ENCODE results near the gene IFT172. TPM values are rescaled to one million over a fixed set of nuclear protein-coding genes. Genes with fewer than 3 reads are reported as not detected.

The IFT172 gene
- total and polyA plus RNA-seq, 2 experiments from 2014 or later, result 8.6 to 9.9 TPM

DNA sequence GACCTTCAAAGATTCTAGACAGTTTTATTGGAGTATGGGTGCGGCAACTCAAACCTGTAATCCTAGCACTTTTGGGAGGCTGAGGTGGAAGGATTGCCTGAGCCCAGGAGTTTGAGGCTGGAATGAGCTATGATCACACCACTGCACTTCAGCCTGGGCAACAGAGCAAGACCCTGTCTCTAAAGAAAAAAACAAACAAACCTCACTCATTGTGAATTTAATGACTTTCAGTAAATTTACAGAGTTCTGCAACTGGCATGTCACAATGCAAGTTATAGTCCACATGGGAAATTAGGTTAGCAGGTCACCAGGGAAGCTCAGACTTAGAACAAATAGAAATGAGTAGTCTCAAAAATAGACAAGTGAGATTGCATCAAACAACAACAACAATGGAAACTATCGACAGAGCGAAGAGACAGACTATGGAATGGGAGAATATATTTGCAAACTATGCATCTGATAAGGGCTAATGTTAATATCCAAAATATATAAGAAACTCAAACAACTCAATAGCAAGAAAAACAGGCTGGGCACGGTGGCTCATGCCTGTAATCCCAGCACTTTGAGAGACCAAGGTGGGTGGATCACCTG is 67.8 kb downstream of the IFT172 start:
- Histone ChIP-seq H3K4me1 (ENCODE audit: insufficient read depth) (no peaks in the 10 kb centered on the region), H3K27ac (no peak overlapping the region), H3K9me2 (ENCODE audit: insufficient read depth) (no peaks in the 10 kb centered on the region), H3K4me2 (ENCODE audit: unreplicated experiment) (no peak overlapping the region), H3K9me3 (ENCODE audit: low read depth) (no peaks in the 10 kb centered on the region), H3K4me3 (no peak overlapping the region), H3K27me3 (replicated peaks; ENCODE audit: insufficient read depth) (no peaks in the 10 kb centered on the region), H3F3A (ENCODE audit: insufficient read depth) (no peaks in the 10 kb centered on the region), H2AFZ (no peak overlapping the region), H3K9ac (no peak overlapping the region), H4K20me1 (ENCODE audit: insufficient read depth) (no peaks in the 10 kb centered on the region), H3K36me3 (ENCODE audit: low read depth) (no peaks in the 10 kb centered on the region), H3K79me2 (ENCODE audit: insufficient read depth) (no peaks in the 10 kb centered on the region)
- WGBS, 2 experiments (ENCODE audit: low coverage in 1 of 2, low lambda C conversion rate in 2 of 2, missing lambda C conversion rate in 2 of 2), result 89 to 96% methylated on average over 4 of the region's 4 CpGs
- TF ChIP-seq EZH2phosphoT487 (IDR thresholded peaks at IDR 0.05; ENCODE audit: insufficient read depth, low read depth), result no peak
- no peak for TF ChIP-seq EZH2 (IDR thresholded peaks at IDR 0.05; ENCODE audit: insufficient read depth, poor library complexity, severe bottlenecking)
- DNase-seq, result no peak
- in situ Hi-C loops (cut with MboI), result no loop called here

DNA sequence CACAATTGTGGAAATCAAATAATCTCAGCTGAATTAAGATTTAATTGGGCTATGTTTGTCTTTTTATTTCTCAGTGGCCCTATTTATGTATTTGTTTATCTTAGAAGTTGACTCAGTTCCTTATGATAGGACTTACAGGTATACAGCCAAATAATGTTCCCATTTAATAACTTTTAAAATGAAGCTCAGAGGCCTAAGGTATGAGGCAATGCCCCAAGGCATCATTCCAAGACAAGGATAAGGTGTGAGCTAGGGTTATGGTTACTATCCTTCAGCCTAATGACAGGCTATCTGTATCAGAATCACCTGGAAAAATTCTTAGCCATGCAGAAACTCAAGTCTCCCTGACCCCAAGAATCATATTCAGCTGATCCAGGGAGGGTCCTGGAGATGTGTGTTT is 68.5 kb downstream of the IFT172 start:
- H3K9me3 ChIP-seq (ENCODE audit: low read depth), result no peaks in the 10 kb centered on the region
- TF ChIP-seq EZH2phosphoT487 (IDR thresholded peaks at IDR 0.05; ENCODE audit: insufficient read depth, low read depth), result no peak
- TF ChIP-seq EZH2 (IDR thresholded peaks at IDR 0.05; ENCODE audit: insufficient read depth, poor library complexity, severe bottlenecking), result no peak
- H4K20me1 ChIP-seq (ENCODE audit: insufficient read depth), result no peaks in the 10 kb centered on the region
- H3K27ac ChIP-seq, result no peak overlapping the region
- no peak overlapping the region for H3K4me2 ChIP-seq (ENCODE audit: unreplicated experiment)
- no peak overlapping the region for H2AFZ ChIP-seq
- H3K36me3 ChIP-seq (ENCODE audit: low read depth), result no peaks in the 10 kb centered on the region
- no peak for DNase-seq
- H3K4me1 ChIP-seq (ENCODE audit: insufficient read depth), result no peaks in the 10 kb centered on the region
- H3K4me3 ChIP-seq, result no peak overlapping the region
- H3K27me3 ChIP-seq (replicated peaks; ENCODE audit: insufficient read depth), result no peaks in the 10 kb centered on the region
- no peak overlapping the region for H3K9ac ChIP-seq
- H3K79me2 ChIP-seq (ENCODE audit: insufficient read depth), result no peaks in the 10 kb centered on the region
- in situ Hi-C loops (cut with MboI), result no loop called here
- no peaks in the 10 kb centered on the region for H3F3A ChIP-seq (ENCODE audit: insufficient read depth)
- H3K9me2 ChIP-seq (ENCODE audit: insufficient read depth), result no peaks in the 10 kb centered on the region

DNA sequence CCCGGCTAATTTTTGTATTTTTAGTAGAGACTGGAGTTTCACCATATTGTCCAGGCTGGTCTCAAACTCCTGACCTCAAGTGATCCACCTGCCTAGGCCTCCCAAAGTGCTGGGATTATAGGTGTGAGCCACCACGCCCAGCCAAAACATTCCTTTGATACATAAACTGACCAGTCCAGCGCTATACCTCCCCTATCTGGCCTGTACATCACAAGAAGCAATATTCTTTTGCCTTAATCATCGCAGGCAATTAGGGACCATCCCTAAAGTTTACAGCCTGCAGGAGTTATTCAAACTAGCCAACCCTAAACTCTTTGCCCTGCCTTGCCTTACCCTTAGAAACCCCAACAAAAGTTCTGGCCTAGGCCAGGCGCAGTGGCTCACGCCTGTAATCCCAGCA is 73.4 kb downstream of the IFT172 start:
- H3K9me3 ChIP-seq (ENCODE audit: low read depth), result no peaks in the 10 kb centered on the region
- H2AFZ ChIP-seq, result no peak overlapping the region
- no peaks in the 10 kb centered on the region for H3K27me3 ChIP-seq (replicated peaks; ENCODE audit: insufficient read depth)
- no peak overlapping the region for H3K4me2 ChIP-seq (ENCODE audit: unreplicated experiment)
- H3K9ac ChIP-seq, result no peak overlapping the region
- TF ChIP-seq EZH2phosphoT487 (IDR thresholded peaks at IDR 0.05; ENCODE audit: insufficient read depth, low read depth) (no peak), EZH2 (IDR thresholded peaks at IDR 0.05; ENCODE audit: insufficient read depth, poor library complexity, severe bottlenecking) (no peak)
- H3K79me2 ChIP-seq (ENCODE audit: insufficient read depth), result no peaks in the 10 kb centered on the region
- H3K36me3 ChIP-seq (ENCODE audit: low read depth), result no peaks in the 10 kb centered on the region
- no peak for DNase-seq
- no peak overlapping the region for H3K27ac ChIP-seq
- no peak overlapping the region for H3K4me3 ChIP-seq
- 92 to 95% methylated on average over 6 of the region's 6 CpGs for WGBS, 2 experiments (ENCODE audit: low coverage in 1 of 2, low lambda C conversion rate in 2 of 2, missing lambda C conversion rate in 2 of 2)
- in situ Hi-C loops (cut with MboI), result no loop called here
- no peaks in the 10 kb centered on the region for H3K9me2 ChIP-seq (ENCODE audit: insufficient read depth)
- no peaks in the 10 kb centered on the region for H3F3A ChIP-seq (ENCODE audit: insufficient read depth)
- H4K20me1 ChIP-seq (ENCODE audit: insufficient read depth), result no peaks in the 10 kb centered on the region
- H3K4me1 ChIP-seq (ENCODE audit: insufficient read depth), result no peaks in the 10 kb centered on the region

DNA sequence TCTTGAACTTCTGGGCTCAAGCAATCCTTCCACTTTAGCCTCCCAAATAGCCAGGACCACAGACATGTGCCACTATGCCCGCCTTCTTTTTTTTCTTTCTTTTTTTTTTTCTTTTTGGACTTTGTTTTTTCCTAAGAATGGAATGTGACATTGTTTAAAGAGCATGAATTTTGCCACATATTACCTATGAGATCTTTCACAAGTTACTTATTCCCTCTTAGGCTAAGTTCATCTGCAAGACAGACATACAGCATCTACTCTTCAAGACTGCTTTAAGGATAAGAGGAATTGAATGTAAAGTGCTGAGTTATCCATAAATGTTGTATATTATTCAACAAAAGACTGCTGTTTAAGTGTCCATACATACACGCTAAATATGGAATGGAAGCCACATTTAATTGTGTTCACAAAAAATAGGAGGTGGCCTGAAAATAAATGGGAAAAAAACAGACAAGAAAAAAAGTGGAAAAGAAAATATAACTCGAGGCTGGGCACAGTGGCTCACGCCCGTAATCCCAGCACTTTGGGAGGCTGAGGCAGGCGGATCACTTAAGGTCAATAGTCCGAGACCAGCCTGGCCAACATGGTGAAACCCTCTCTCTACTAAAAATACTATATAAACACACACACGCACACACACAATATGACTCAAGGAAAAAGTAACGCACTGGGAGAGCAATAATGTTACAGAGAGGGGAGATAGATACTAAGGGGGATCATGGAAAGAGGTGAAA is 77.0 kb downstream of the IFT172 start:
- peaks cover 12% of the 10 kb centered on the region for H3F3A ChIP-seq (ENCODE audit: insufficient read depth)
- H3K4me3 ChIP-seq, result no peak overlapping the region
- H4K20me1 ChIP-seq (ENCODE audit: insufficient read depth), result no peaks in the 10 kb centered on the region
- TF ChIP-seq EZH2phosphoT487 (IDR thresholded peaks at IDR 0.05; ENCODE audit: insufficient read depth, low read depth), result no peak
- no peak for TF ChIP-seq EZH2 (IDR thresholded peaks at IDR 0.05; ENCODE audit: insufficient read depth, poor library complexity, severe bottlenecking)
- 61 to 67% methylated on average over 9 of the region's 9 CpGs for WGBS, 2 experiments (ENCODE audit: low coverage in 1 of 2, low lambda C conversion rate in 2 of 2, missing lambda C conversion rate in 2 of 2)
- in situ Hi-C loops (cut with MboI), result no loop called here
- H3K4me2 ChIP-seq (ENCODE audit: unreplicated experiment), result no peak overlapping the region
- H3K79me2 ChIP-seq (ENCODE audit: insufficient read depth), result peaks cover 18% of the 10 kb centered on the region
- no peak overlapping the region for H3K9ac ChIP-seq
- no peak overlapping the region for H3K27ac ChIP-seq
- H3K9me2 ChIP-seq (ENCODE audit: insufficient read depth), result no peaks in the 10 kb centered on the region
- H3K4me1 ChIP-seq (ENCODE audit: insufficient read depth), result peaks cover 8% of the 10 kb centered on the region
- no peaks in the 10 kb centered on the region for H3K27me3 ChIP-seq (replicated peaks; ENCODE audit: insufficient read depth)
- H2AFZ ChIP-seq, result no peak overlapping the region
- no peak for DNase-seq
- H3K36me3 ChIP-seq (ENCODE audit: low read depth), result no peaks in the 10 kb centered on the region
- no peaks in the 10 kb centered on the region for H3K9me3 ChIP-seq (ENCODE audit: low read depth)
